A549 (cell line): ENCODE data around the gene SYNGR2. TPM values are rescaled to one million over a fixed set of nuclear protein-coding genes. Genes with fewer than 3 reads are reported as not detected.

Source experiments
- ATAC-seq, 2 experiments: fragments of 200-7000 bp in 1 of 2; fragments of >200 bp in 1 of 2; cut with Nextera tagmentation in 1 of 2; cut with Tn5 transposase in 1 of 2; 3 replicates each; pipeline versions ENCODE4 v1.8.0 to v1.9.1; 2018 to 2020; ENCODE audit warnings: mild to moderate bottlenecking in 1 of 2, moderate library complexity in 1 of 2
- CTCF ChIA-PET: fragments of 300-600 bp; sonication (Branson Sonifier 250); formaldehyde crosslinking; extraction: SDS; loops from one replicate; lab custom pipeline; 2021; ENCODE audit warnings: antibody characterized with exemption, inconsistent platforms; lab: Yijun Ruan, JAX
- POLR2A ChIA-PET: fragments of 350-600 bp; formaldehyde crosslinking; extraction: SDS; loops from one replicate; lab custom pipeline; 2021; ENCODE audit warnings: antibody characterized with exemption, inconsistent platforms; lab: Yijun Ruan, JAX
- DNase-seq, 2 experiments: peaks; one replicate each; pipeline versions ENCODE4 v3.0.0 to v3.0.0-alpha.2; 2011 to 2016; ENCODE audit warnings: low read depth in 1 of 2, low spot score in 1 of 2
- FAIRE-seq: peaks from 2 replicates; lab custom pipeline; 2011; peaks lifted over from hg19 to GRCh38; lab: Jason Lieb, UNC
- H3K27ac ChIP-seq, 2 experiments: fragments of >200 bp; sonication (Bioruptor Twin); formaldehyde crosslinking; 3 replicates each; pipeline ENCODE4 v1.5.1; 2016 to 2017
- H3K4me1 ChIP-seq: fragments of >200 bp; sonication (Bioruptor Twin); formaldehyde crosslinking; 3 replicates; pipeline ENCODE4 v1.6.1; 2016
- H3K4me2 ChIP-seq: fragments of >200 bp; sonication (Bioruptor Twin); formaldehyde crosslinking; 3 replicates; pipeline ENCODE4 v1.6.1; 2016
- H3K4me3 ChIP-seq: fragments of >200 bp; sonication (Bioruptor Twin); formaldehyde crosslinking; 3 replicates; pipeline ENCODE4 v1.5.1; 2016
- H3K9me3 ChIP-seq: fragments of >200 bp; sonication (Bioruptor Twin); formaldehyde crosslinking; 3 replicates; pipeline ENCODE4 v1.6.1; 2016
- BHLHE40 ChIP-seq: IDR thresholded peaks from 2 replicates; pipeline ENCODE4 v1.6.1; 2012; ENCODE audit warnings: low read depth, low read length, inconsistent platforms
- CBX2 ChIP-seq: fragments of 200-600 bp; sonication (generic); IDR thresholded peaks from 2 replicates; pipeline ENCODE4 v1.6.1; 2016; ENCODE audit warnings: low read depth, mild to moderate bottlenecking, borderline replicate concordance
- CBX8 ChIP-seq: fragments of 200-600 bp; sonication (generic); IDR thresholded peaks from 2 replicates; pipeline ENCODE4 v1.6.1; 2016
- CTCF ChIP-seq: fragments of >200 bp; sonication (Bioruptor Twin); formaldehyde crosslinking; IDR thresholded peaks from 3 replicates; pipeline ENCODE4 v1.5.1; 2016
- EHF ChIP-seq: fragments of 250-450 bp; sonication (Bioruptor Pico); IDR thresholded peaks from 2 replicates; pipeline ENCODE4 v1.5.0; 2020; ENCODE audit warnings: mild to moderate bottlenecking
- EHMT2 ChIP-seq: fragments of 200-600 bp; sonication (generic); IDR thresholded peaks from 2 replicates; pipeline ENCODE4 v1.6.1; 2016; ENCODE audit warnings: antibody characterized with exemption, low read depth, mild to moderate bottlenecking, moderate library complexity
- ELK1 ChIP-seq: fragments of 150-350 bp; IDR thresholded peaks from 2 replicates; pipeline ENCODE4 v1.6.1; 2014; ENCODE audit warnings: low read depth, mild to moderate bottlenecking, low read length
- EP300 ChIP-seq, 2 experiments: fragments of >200 bp; sonication (Bioruptor Twin); formaldehyde crosslinking; IDR thresholded peaks; 2 replicates in 1 of 2; 3 replicates in 1 of 2; pipeline ENCODE4 v1.6.1; 2016 to 2017
- FOSL2 ChIP-seq, 2 experiments: fragments of 450-650 bp in 1 of 2; fragments of >200 bp in 1 of 2; sonication (Bioruptor Twin) in 1 of 2; formaldehyde crosslinking; IDR thresholded peaks; 2 replicates each; pipeline versions ENCODE4 v1.5.0 to v1.6.1; 2016 to 2020; ENCODE audit warnings: mild to moderate bottlenecking in 1 of 2, moderate library complexity in 1 of 2
- GATA3 ChIP-seq: IDR thresholded peaks from 2 replicates; pipeline ENCODE4 v1.6.1; 2012; ENCODE audit warnings: borderline replicate concordance
- HDAC2 ChIP-seq: fragments of 200-600 bp; sonication (generic); IDR thresholded peaks from 2 replicates; pipeline ENCODE4 v1.6.1; 2016
- HOXA7 ChIP-seq: fragments of 250-450 bp; sonication (Bioruptor Pico); IDR thresholded peaks from 2 replicates; pipeline ENCODE4 v1.5.0; 2020; ENCODE audit warnings: mild to moderate bottlenecking, moderate library complexity
- JUNB ChIP-seq: fragments of >200 bp; sonication (Bioruptor Twin); formaldehyde crosslinking; IDR thresholded peaks from 2 replicates; pipeline ENCODE4 v1.6.1; 2016
- KDM1A ChIP-seq: fragments of 200-600 bp; sonication (generic); IDR thresholded peaks from 2 replicates; pipeline ENCODE4 v1.6.1; 2016; ENCODE audit warnings: low read depth, mild to moderate bottlenecking
- MAX ChIP-seq: IDR thresholded peaks from 2 replicates; pipeline ENCODE4 v1.6.1; 2012
- POLR2A ChIP-seq: IDR thresholded peaks from 2 replicates; pipeline ENCODE4 v1.6.1; 2012; ENCODE audit warnings: mild to moderate bottlenecking, low read length
- RAD21 ChIP-seq, 2 experiments: fragments of >200 bp in 1 of 2; sonication (Bioruptor Twin) in 1 of 2; formaldehyde crosslinking in 1 of 2; IDR thresholded peaks in 1 of 2; conservative IDR thresholded peaks in 1 of 2; 2 replicates in 1 of 2; 3 replicates in 1 of 2; pipeline ENCODE4 v1.6.1; 2012 to 2018; ENCODE audit warnings: inconsistent platforms in 1 of 2
- RARB ChIP-seq: fragments of 250-450 bp; sonication (Bioruptor Pico); IDR thresholded peaks from 2 replicates; pipeline ENCODE4 v1.8.0; 2021; ENCODE audit warnings: mild to moderate bottlenecking, moderate library complexity
- TP53 ChIP-seq: fragments of 250-450 bp; sonication (Bioruptor Pico); IDR thresholded peaks from 2 replicates; pipeline ENCODE4 v1.5.0; 2021; ENCODE audit warnings: mild to moderate bottlenecking, moderate library complexity
- ZFP36 ChIP-seq: fragments of 450-650 bp; IDR thresholded peaks from 2 replicates; pipeline ENCODE4 v1.6.1; 2014; ENCODE audit warnings: borderline replicate concordance; ENCODE audit not compliant: partially characterized antibody
- ZNF302 ChIP-seq: fragments of 250-450 bp; sonication (Bioruptor Pico); IDR thresholded peaks from 2 replicates; pipeline ENCODE4 v1.9.0; 2021; ENCODE audit warnings: inconsistent platforms, mild to moderate bottlenecking, moderate library complexity
- WGBS: methylation state at CpG from one replicate; pipeline ENCODE4 v1.1.6; 2017; ENCODE audit errors: missing lambda C conversion rate; 5-methylcytosine and 5-hydroxymethylcytosine counted together
- polyA plus RNA-seq, 4 experiments: library from polyadenylated mRNA; depleted of rRNA in 3 of 4; stranded (reverse); fragments of >200 nt; fragmentation: RNase III in 1 of 4; extraction: RNeasy Plus Mini Kit Qiagen cat#74134 plus additional on column Dnase treatment in 1 of 4; gene quantifications; 2 replicates in 3 of 4; 3 replicates in 1 of 4; pipeline ENCODE4 v1.2.3, GENCODE V29; 2011 to 2017
- TF ChIP-seq, protein P1 (sequence below): IDR thresholded peaks from 2 replicates; pipeline ENCODE4 v1.6.1; 2012; ENCODE audit warnings: low read depth, borderline replicate concordance

Gene SYNGR2
- polyA plus RNA-seq, 2 of the 4 experiments (the other 2 are of a cell fraction): 102 to 113 TPM

- ChIA-PET CTCF (interaction anchor here (0.7 to 13.7 kb wide), 11 partner anchors 9 to 132 kb away, joined by 3 to 164 read pairs (median 4); partner anchors contain the start of gene TK1), POLR2A (no interaction called here)
- H3K4me2 ChIP-seq: no peak overlapping the region
- FAIRE-seq (no peak), ATAC-seq (no peak), DNase-seq (no peak)
- no peak overlapping the region for H3K27ac ChIP-seq
- TF ChIP-seq HOXA7 (CRISPR knock-in tag) (no peak), MAX (no peak), KDM1A (no peak), JUNB (no peak), TP53 (CRISPR knock-in tag) (no peak), ELK1 (no peak), CBX2 (no peak), HDAC2 (no peak), RARB (CRISPR knock-in tag) (no peak), EP300 (IDR thresholded peaks at IDR 0.05) (no peak), CBX8 (no peak), POLR2A (no peak), BHLHE40 (no peak), EHF (CRISPR knock-in tag) (no peak), ZFP36 (no peak), CTCF (no peak), ZNF302 (no peak), EHMT2 (no peak)
- TF ChIP-seq, protein P1, sequence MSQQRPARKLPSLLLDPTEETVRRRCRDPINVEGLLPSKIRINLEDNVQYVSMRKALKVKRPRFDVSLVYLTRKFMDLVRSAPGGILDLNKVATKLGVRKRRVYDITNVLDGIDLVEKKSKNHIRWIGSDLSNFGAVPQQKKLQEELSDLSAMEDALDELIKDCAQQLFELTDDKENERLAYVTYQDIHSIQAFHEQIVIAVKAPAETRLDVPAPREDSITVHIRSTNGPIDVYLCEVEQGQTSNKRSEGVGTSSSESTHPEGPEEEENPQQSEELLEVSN: no peak
- WGBS: 77% methylated on average over 8 of the region's 14 CpGs
- H3K9me3 ChIP-seq: no peaks in the 10 kb centered on the region
- no peaks in the 10 kb centered on the region for H3K4me1 ChIP-seq
- H3K4me3 ChIP-seq: no peak overlapping the region
These were observed 49.6 kb upstream of the SYNGR2 start for GRCh38 chr17:78118801-78119241.

DNA sequence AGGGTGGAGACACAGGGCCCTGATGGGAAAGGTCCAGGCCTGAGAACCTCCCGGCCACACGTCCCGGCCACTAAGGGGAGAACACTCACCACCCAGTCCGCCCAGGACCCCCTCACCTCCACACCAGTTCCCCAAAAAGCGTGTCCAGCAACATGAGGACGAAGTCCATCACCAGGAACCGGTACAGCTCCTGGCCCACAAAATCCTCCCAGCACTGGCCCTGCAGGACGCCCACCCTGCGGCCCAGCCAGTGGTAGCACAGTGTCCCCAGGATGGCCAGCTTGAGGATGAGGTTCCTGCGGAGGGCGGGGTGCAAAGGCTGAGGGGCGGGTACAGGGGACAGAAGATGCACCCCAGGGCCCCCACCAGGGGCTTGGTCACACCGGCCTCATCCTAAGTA is 47.8 kb upstream of the SYNGR2 start:
- DNase-seq: no peak
- TF ChIP-seq GATA3 (no peak), RAD21 (conservative IDR thresholded peaks at IDR 0.05 in 1 of 2, IDR thresholded peaks at IDR 0.05 in 1 of 2) (no peak), HOXA7 (CRISPR knock-in tag) (no peak), EHF (CRISPR knock-in tag) (no peak), FOSL2 (IDR thresholded peaks at IDR 0.05) (no peak), FOSL2 (CRISPR knock-in tag; IDR thresholded peaks at IDR 0.05) (no peak)
- Histone ChIP-seq H3K4me1 (no peaks in the 10 kb centered on the region), H3K4me2 (no peak overlapping the region), H3K4me3 (no peak overlapping the region), H3K27ac (no peak overlapping the region), H3K9me3 (no peaks in the 10 kb centered on the region)
- ChIA-PET POLR2A (no interaction called here), CTCF (interaction anchor here (0.7 to 13.7 kb wide), 6 partner anchors 19 to 130 kb away, joined by 3 to 164 read pairs (median 5); no protein-coding TSS in a partner anchor)
- ATAC-seq: no peak
- no peak for FAIRE-seq
- WGBS: 88% methylated on average over 6 of the region's 13 CpGs
